Osteoblast (primary cell): ENCODE measurements around the gene HIPK3. TPM values are rescaled to one million over a fixed set of nuclear protein-coding genes. Genes with fewer than 3 reads are reported as not detected.

Experiments used
- DNase-seq: peaks from one replicate; pipeline ENCODE4 v3.0.0; 2011; ENCODE audit warnings: low spot score, mixed read lengths; ENCODE audit not compliant: insufficient read length; ENCODE audit errors: missing footprints
- H2AFZ ChIP-seq: 2 replicates; pipeline ENCODE4 v1.6.0; 2011; ENCODE audit warnings: mild to moderate bottlenecking, low read length
- H3K27ac ChIP-seq: 2 replicates; pipeline ENCODE4 v1.5.1; 2011; ENCODE audit warnings: mild to moderate bottlenecking, low read depth, low read length, moderate library complexity
- H3K27me3 ChIP-seq: 2 replicates; pipeline ENCODE4 v1.6.0; 2012; ENCODE audit warnings: mild to moderate bottlenecking, control low read depth, inconsistent platforms, low read length, moderate library complexity; ENCODE audit not compliant: insufficient read depth
- H3K36me3 ChIP-seq: 2 replicates; pipeline ENCODE4 v1.5.1; 2011; ENCODE audit warnings: mild to moderate bottlenecking, low read length, control low read depth, moderate library complexity; ENCODE audit not compliant: insufficient read depth
- H3K4me1 ChIP-seq: 2 replicates; pipeline ENCODE4 v1.5.1; 2011; ENCODE audit warnings: mild to moderate bottlenecking, low read length, control low read depth, moderate library complexity; ENCODE audit not compliant: insufficient read depth
- H3K4me2 ChIP-seq: 2 replicates; pipeline ENCODE4 v1.6.0; 2011; ENCODE audit warnings: mild to moderate bottlenecking, low read length; ENCODE audit not compliant: insufficient read depth
- H3K4me3 ChIP-seq: fragments of 200-600 bp; sonication (generic); 3 replicates; pipeline ENCODE4 v1.5.1; 2012; ENCODE audit warnings: mild to moderate bottlenecking, low read length, inconsistent platforms; ENCODE audit not compliant: insufficient read depth
- H3K79me2 ChIP-seq: 2 replicates; pipeline ENCODE4 v1.6.0; 2012; ENCODE audit warnings: mild to moderate bottlenecking, low read length, control low read depth, inconsistent platforms; ENCODE audit not compliant: insufficient read depth
- H3K9me3 ChIP-seq: 2 replicates; pipeline ENCODE4 v1.5.1; 2011; ENCODE audit warnings: low read depth, low read length, control low read depth
- H4K20me1 ChIP-seq: 2 replicates; pipeline ENCODE4 v1.6.0; 2012; ENCODE audit warnings: mild to moderate bottlenecking, low read length, control low read depth; ENCODE audit not compliant: insufficient read depth
- total RNA-seq: library from RNA; depleted of rRNA; stranded (reverse); fragments of >200 nt; gene quantifications from 2 replicates; pipeline ENCODE4 v1.2.3, GENCODE V29; 2012
- TF ChIP-seq, protein P1 (sequence below): IDR thresholded peaks from 2 replicates; pipeline ENCODE4 v1.5.1; 2011; ENCODE audit warnings: mild to moderate bottlenecking, low read depth, low read length, moderate library complexity; ENCODE audit errors: extremely low read depth

HIPK3 gene
- total RNA-seq, 1 donor, result 195 TPM

DNA sequence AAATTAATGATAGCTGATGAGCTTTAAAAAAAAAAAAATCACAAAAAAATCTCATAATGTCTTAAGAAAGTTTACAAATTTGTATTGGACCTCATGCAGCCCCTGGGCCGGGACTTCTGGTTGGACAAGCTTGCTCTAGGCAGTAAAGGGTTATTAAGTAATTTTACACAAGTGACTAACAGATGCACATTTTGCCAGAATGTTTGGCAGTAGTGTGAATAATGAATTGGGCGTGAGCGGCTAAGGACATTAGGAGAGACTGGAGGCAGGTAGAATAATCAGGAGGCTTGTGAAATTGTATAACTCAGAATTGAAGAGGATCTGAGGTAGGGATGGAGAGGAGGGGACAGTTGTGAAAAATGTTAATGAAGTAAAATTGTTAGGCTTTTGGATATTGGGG lies 77.4 kb downstream of the HIPK3 start:
- Histone ChIP-seq H3K9me3 (no peaks in the 10 kb centered on the region), H3K4me3 (no peak overlapping the region), H2AFZ (no peak overlapping the region), H3K27me3 (no peaks in the 10 kb centered on the region), H3K4me1 (no peaks in the 10 kb centered on the region), H4K20me1 (peaks cover 33% of the 10 kb centered on the region), H3K79me2 (peaks cover 74% of the 10 kb centered on the region), H3K27ac (no peak overlapping the region), H3K36me3 (peaks cover 7% of the 10 kb centered on the region), H3K4me2 (no peak overlapping the region)
- TF ChIP-seq, protein P1, sequence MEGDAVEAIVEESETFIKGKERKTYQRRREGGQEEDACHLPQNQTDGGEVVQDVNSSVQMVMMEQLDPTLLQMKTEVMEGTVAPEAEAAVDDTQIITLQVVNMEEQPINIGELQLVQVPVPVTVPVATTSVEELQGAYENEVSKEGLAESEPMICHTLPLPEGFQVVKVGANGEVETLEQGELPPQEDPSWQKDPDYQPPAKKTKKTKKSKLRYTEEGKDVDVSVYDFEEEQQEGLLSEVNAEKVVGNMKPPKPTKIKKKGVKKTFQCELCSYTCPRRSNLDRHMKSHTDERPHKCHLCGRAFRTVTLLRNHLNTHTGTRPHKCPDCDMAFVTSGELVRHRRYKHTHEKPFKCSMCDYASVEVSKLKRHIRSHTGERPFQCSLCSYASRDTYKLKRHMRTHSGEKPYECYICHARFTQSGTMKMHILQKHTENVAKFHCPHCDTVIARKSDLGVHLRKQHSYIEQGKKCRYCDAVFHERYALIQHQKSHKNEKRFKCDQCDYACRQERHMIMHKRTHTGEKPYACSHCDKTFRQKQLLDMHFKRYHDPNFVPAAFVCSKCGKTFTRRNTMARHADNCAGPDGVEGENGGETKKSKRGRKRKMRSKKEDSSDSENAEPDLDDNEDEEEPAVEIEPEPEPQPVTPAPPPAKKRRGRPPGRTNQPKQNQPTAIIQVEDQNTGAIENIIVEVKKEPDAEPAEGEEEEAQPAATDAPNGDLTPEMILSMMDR, result no peak
- DNase-seq, result no peak

DNA sequence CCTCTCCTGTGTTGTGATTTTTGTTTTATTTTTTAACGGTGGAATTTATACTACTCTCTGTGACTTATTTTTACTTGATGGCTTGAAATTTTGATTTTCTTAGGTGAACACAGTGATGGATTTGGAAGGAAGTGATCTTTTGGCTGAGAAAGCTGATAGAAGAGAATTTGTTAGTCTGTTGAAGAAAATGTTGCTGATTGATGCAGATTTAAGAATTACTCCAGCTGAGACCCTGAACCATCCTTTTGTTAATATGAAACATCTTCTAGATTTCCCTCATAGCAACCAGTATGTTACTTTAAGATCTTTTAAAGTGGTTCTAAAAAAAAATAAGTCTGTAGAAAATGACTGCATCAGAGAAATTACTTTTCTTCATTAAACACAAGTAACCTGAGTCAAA lies 82.1 kb downstream of the HIPK3 start:
- no peaks in the 10 kb centered on the region for H3K27me3 ChIP-seq
- H3K4me1 ChIP-seq, result no peaks in the 10 kb centered on the region
- H3K9me3 ChIP-seq, result no peaks in the 10 kb centered on the region
- no peak overlapping the region for H3K27ac ChIP-seq
- H3K36me3 ChIP-seq, result peaks cover 32% of the 10 kb centered on the region
- H3K4me2 ChIP-seq, result no peak overlapping the region
- H3K4me3 ChIP-seq, result no peak overlapping the region
- TF ChIP-seq, protein P1, result no peak
- no peak for DNase-seq
- H4K20me1 ChIP-seq, result peaks cover 12% of the 10 kb centered on the region
- H3K79me2 ChIP-seq, result peaks cover 45% of the 10 kb centered on the region
- H2AFZ ChIP-seq, result no peak overlapping the region

DNA sequence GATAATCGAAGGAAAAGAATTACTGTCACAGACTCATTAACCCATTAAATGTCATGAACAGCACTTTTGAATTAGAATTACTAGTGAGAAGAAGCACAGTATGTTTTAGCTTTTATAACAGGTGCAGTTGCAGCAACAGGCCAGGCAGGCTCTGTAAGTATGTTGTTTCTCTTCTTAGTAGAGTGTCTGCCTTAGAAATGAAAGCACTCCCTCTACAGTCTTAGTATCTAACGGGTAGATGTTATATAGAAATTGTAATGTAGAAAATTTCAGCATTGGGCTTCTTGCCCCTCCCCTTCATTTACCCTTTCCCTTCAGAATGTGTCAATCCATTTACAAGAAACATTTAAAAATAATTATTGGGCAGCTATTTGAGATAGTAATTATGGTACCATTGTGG lies 87.4 kb downstream of the HIPK3 start:
- Histone ChIP-seq H2AFZ (no peak overlapping the region), H3K27ac (no peak overlapping the region), H4K20me1 (no peaks in the 10 kb centered on the region), H3K4me1 (no peaks in the 10 kb centered on the region), H3K9me3 (no peaks in the 10 kb centered on the region), H3K27me3 (no peaks in the 10 kb centered on the region), H3K4me2 (no peak overlapping the region), H3K4me3 (no peak overlapping the region), H3K36me3 (peaks cover 57% of the 10 kb centered on the region), H3K79me2 (peaks cover 10% of the 10 kb centered on the region)
- TF ChIP-seq, protein P1, result no peak
- no peak for DNase-seq

DNA sequence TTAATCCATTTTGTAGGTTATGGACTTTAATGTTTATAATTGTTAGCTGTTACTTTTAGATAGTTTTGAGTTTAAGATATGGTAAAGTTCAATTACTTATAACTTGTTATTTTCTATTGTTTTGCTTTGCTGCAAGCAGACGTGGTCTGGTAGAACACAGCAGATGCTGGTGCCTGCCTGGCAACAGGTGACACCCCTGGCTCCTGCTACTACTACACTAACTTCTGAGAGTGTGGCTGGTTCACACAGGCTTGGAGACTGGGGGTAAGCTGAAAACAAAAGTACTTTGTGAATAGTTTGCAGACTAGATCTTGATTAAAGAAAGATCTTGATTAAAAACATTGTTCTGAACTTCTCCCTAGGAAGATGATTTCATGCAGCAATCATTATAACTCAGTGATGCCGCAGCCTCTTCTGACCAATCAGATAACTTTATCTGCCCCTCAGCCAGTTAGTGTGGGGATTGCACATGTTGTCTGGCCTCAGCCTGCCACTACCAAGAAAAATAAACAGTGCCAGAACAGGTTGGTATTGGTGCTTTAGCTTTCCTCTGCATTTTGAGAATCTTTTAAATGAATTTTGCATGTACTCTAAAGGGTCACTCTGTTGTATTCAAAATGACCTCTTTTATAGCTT lies 90.4 kb downstream of the HIPK3 start:
- H3K27ac ChIP-seq, result no peak overlapping the region
- peaks cover 64% of the 10 kb centered on the region for H3K36me3 ChIP-seq
- H3K4me3 ChIP-seq, result no peak overlapping the region
- H3K4me2 ChIP-seq, result no peak overlapping the region
- H4K20me1 ChIP-seq, result no peaks in the 10 kb centered on the region
- no peaks in the 10 kb centered on the region for H3K9me3 ChIP-seq
- no peaks in the 10 kb centered on the region for H3K4me1 ChIP-seq
- TF ChIP-seq, protein P1, result no peak
- H3K27me3 ChIP-seq, result no peaks in the 10 kb centered on the region
- DNase-seq, result no peak
- peaks cover 3% of the 10 kb centered on the region for H3K79me2 ChIP-seq
- no peak overlapping the region for H2AFZ ChIP-seq
